ENCODE measurements around the gene SLIT2.

SLIT2 gene

GRCh38 chr4:20266215-20267082 lies 14.7 kb downstream of the SLIT2 start:
- DNase-seq (ENCODE audit: low spot score): no peak

GRCh38 chr4:20268028-20268427 lies 16.3 kb downstream of the SLIT2 start:
- no peak for DNase-seq (ENCODE audit: low spot score)

DNA sequence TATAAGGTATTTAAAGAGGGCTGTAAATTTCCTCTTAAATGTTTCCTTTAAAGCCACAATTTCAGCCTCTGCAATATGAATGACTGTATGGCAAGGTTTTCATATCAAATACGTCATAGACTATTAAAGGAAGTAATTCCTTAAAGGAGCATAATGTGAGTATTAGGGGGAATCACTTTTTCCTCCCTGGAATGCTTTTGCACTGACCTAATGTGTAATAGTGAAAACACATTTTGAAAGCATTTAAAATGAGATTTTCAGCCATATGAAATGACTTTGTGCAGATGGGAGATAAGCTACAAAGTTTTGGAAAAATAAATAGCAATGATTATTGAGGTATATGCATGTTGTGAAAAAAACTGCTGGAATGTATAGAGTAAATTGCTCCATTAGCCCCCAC lies 17.6 kb downstream of the SLIT2 start:
- no peak for DNase-seq (ENCODE audit: low spot score)

- no peak for DNase-seq (ENCODE audit: low spot score)
Measured at GRCh38 chr4:20271950-20272349, 20.2 kb downstream of the SLIT2 start.

GRCh38 chr4:20272411-20272872 lies 20.7 kb downstream of the SLIT2 start:
- no peak for DNase-seq (ENCODE audit: low spot score)

DNA sequence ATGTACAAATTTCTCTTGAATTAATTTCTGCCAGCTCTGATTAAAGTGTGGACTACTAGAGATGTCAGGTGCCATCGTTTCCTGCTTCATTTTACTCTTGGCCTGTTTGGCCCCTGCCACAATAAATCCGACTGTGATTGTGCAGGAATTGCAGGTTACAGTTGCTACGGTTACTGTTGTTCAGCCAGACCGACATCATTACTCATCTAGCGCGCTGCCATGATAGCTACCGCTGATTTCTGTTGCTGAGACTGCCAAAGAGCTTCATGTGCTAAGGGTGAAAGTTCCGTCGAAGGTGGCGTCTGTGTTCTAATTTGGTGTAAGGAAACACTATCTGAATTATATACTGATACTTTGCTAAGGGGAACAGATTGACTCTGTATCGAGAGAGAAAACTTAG lies 22.1 kb downstream of the SLIT2 start:
- no peak for DNase-seq (ENCODE audit: low spot score)

- DNase-seq (ENCODE audit: low spot score): no peak
Measured at GRCh38 chr4:20276848-20277247, 25.1 kb downstream of the SLIT2 start.

DNA sequence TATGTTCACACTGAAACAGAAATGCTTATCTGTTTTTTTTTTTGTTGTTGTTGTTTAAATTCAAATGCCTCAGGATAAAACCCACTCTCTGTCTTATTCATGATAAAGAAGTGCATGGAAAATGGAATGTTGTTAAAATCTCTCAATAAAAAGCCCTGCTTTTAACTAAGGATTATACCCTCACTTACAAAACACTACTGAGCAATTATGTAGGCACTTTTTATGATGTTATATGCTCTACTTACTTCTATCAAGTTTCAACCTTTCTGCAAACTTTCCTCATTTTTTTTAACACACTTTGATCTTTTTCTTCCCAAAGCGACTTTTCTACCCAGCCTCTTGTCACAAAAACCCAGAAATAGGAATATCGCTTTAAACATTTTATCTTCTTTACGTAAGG lies 26.5 kb downstream of the SLIT2 start:
- no peak for DNase-seq (ENCODE audit: low spot score)

GRCh38 chr4:20279381-20279780 lies 27.7 kb downstream of the SLIT2 start:
- DNase-seq (ENCODE audit: low spot score): no peak

DNA sequence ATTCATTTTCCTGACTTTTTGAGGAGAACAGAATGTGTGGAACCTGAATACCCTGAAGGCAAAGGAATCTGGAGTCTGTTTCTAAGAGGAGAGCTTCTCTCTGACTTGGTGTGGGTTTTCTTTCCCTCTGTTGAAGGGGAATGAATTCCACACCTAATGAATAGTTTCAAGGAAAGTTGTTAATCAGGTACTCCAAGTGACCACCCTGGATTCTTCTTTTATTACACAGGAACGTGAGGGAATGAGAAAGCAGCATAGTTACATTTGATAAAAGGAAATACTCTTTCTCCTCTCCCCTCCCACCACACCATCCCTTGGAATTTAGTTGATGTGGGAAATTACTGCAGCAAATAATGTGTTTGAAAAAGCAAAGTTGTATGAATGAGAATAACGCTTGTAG lies 29.7 kb downstream of the SLIT2 start:
- no peak for DNase-seq (ENCODE audit: low spot score)

DNA sequence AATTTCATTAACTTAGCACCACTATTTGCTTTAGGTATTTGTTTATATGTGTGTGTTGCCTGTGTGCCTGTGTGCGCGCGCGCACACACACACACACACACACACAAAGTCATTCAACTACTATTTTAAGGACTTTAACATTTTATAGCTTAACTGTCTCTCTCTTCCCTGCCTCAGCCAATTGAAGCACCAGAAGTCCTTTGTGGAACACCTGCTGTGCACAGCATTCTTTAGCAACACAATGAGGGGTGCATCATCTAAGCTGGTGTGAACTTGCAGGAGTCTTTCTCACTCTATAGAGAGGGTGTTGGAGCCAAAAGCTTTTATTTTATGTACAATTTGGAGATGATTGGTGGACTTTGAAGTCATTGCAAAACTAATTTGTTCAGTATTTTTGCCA lies 31.3 kb downstream of the SLIT2 start:
- no peak for DNase-seq (ENCODE audit: low spot score)

DNA sequence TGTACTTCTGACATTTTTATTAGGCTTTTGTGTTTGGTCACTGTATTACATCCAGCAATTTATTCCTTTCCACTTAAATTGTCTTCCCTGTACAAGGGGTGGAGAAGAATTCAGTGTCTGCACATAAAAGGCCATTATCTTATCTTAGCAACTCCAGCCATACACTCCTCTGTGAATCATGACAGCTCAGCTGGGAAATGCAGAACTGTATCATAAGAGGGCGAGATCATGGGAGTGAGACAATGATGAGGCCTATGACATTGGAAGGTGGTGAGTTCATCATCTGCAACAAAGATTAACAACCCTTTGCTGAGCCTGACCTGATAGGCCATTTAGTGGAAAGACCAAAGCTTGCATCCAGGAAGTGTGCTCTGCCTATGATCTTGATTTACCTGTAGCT lies 33.3 kb downstream of the SLIT2 start:
- no peak for DNase-seq (ENCODE audit: low spot score)

- DNase-seq (ENCODE audit: low spot score): no peak
Measured at GRCh38 chr4:20287246-20287645, 35.5 kb downstream of the SLIT2 start.

GRCh38 chr4:20288047-20288650 lies 36.4 kb downstream of the SLIT2 start:
- no peak for DNase-seq (ENCODE audit: low spot score)

DNA sequence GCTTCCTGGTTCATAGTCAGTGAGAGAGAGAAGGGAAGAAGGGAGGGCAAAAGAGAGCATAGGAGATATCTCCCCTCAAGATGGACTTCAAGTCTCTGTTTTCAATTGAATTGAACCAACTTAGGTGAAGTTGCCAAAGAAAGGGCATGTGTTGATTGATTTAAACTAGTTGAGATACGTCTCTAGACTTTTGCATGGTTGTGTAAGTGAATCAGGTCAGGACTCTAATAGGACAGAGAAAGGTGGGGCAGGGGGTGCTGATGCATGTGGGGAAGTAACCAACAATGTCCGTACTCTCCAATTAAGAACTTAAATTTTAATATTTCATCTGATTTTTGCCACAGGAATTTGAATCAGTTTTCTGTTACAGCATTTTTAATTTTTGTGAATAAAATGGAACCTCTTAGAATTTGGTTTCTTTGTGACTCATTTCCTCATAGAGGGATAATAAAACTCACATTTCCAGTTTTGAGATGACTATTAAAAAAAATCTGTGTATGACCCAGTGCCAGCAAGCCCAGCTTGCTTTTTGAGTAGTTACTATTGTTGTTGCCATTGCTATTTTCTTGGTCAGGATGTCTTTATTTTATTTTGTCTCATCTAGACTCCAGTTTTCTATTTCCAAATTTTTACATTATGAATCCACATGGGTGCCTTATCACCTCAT lies 37.3 kb downstream of the SLIT2 start:
- DNase-seq (ENCODE audit: low spot score): peak; percentile 12

- no peak for DNase-seq (ENCODE audit: low spot score)
Measured at GRCh38 chr4:20289782-20290181, 38.1 kb downstream of the SLIT2 start.

- no peak for DNase-seq (ENCODE audit: low spot score)
Measured at GRCh38 chr4:20292739-20293138, 41.0 kb downstream of the SLIT2 start.

DNA sequence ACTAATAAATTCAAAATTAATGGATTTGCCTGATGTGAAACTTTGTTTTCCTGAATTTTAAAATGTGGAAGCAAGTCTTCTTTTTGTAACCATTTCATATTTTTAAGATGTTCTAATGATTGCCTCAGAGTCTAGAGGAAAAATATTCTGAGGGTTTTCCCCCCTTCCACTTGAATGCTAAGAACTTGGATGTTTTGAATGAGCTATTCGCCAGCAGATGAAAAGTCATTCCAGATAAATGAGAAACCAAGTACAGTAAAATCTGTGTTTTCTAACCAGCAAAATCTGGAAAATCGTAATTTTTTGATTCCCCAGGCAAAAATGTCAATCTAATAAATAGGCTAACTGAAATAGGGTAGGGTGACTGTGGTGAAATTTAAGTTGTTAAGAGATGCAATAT lies 45.6 kb downstream of the SLIT2 start:
- no peak for DNase-seq (ENCODE audit: low spot score)

DNA sequence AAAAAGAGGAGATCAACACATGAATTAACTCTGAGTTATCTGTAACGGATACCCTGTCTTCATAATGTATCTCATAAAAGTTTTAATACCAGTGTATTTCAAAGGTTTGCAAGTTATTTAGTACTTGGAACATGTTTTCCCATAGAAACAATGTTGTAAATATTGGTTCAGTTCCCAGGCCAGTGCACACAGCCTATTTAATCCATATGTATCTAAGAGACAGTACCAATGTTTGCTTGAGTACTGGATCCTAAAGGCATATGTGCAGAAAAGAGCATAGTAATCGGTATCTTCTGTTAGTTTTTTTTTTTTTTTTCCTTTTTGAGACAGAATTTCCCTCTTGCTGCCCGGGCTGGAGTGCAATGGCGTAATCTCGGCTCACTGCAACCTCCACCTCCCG lies 46.1 kb downstream of the SLIT2 start:
- DNase-seq (ENCODE audit: low spot score): no peak

- no peak for DNase-seq (ENCODE audit: low spot score)
Measured at GRCh38 chr4:20298455-20298854, 46.8 kb downstream of the SLIT2 start.

DNA sequence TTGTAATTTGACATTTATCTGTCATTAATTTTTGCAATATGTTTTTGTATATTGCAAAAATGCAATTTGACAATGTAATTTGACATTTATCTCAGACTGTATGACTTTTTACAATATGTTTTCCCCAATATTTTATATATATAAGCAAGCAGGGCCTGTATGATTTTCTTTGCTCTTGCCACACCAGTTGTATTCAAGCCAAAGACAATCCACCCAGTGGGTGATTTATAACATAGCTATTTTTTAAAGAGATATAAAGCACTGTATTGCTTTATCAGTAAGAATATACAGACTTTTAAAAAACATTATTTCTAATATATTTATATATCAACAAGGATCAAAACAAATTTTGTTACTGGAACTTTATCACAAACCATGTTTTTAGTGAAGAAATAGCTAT lies 47.3 kb downstream of the SLIT2 start:
- DNase-seq (ENCODE audit: low spot score): no peak

GRCh38 chr4:20299515-20299914 lies 47.8 kb downstream of the SLIT2 start:
- peak; percentile 27 for DNase-seq (ENCODE audit: low spot score)

- DNase-seq (ENCODE audit: low spot score): no peak
Measured at GRCh38 chr4:20301161-20301560, 49.5 kb downstream of the SLIT2 start.
